Measurements from ENCODE around the gene SDHAF2.

DNA sequence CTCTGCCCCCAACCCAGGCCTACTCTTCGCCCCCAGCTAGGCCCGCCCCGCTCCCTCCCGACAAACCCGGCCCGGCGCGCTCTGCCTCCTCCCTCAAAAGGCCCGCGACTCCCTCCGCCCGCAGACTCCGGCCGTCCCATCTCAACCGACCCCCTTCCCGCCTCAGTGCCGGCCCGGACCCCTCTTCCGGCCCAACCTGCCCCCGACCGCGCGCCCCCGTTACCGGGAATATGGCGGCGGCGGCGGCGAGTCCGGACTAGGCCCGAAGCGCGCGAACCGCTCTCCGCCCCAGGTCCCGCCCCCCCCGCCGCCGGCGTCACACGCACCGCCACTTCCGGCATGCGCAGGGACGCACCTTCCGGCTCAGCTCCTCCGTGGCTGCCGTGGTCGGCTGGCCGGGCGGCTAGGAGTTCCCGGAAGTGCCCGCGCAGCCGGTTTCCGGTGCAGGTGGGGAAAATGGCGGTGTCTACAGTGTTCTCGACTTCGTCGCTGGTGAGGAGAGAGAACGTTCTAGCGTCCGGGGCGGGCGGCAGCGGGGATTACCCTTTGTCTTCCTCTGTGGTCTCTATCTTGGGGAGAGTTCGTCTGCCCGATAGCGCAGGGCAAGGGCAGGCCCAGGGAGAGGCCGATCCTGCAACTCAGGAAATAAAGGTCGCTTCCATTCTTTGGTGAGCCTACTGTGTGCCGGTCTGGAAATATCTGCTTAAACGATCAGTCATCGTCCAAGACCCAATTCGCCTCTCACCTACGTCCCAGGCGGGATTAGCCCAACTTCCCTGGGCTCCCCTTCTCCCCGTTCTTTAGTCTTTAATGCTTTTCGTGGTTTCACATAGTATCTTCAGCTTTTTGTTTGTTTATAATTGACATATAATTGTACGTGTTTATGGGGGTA lies at the start of gene SDHAF2, which contains the start of gene CPSF7:
- TF ChIP-seq EZH2 (IDR thresholded peaks at IDR 0.05; ENCODE audit: borderline replicate concordance) (no peak), EZH2phosphoT487 (IDR thresholded peaks at IDR 0.05; ENCODE audit: low read depth, severe bottlenecking, unreplicated experiment) (no peak)
- TF ChIP-seq, protein P1, sequence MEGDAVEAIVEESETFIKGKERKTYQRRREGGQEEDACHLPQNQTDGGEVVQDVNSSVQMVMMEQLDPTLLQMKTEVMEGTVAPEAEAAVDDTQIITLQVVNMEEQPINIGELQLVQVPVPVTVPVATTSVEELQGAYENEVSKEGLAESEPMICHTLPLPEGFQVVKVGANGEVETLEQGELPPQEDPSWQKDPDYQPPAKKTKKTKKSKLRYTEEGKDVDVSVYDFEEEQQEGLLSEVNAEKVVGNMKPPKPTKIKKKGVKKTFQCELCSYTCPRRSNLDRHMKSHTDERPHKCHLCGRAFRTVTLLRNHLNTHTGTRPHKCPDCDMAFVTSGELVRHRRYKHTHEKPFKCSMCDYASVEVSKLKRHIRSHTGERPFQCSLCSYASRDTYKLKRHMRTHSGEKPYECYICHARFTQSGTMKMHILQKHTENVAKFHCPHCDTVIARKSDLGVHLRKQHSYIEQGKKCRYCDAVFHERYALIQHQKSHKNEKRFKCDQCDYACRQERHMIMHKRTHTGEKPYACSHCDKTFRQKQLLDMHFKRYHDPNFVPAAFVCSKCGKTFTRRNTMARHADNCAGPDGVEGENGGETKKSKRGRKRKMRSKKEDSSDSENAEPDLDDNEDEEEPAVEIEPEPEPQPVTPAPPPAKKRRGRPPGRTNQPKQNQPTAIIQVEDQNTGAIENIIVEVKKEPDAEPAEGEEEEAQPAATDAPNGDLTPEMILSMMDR (IDR thresholded peaks at IDR 0.05; ENCODE audit: poor library complexity), result no peak

Measured in hepatocyte (in vitro differentiated cells).